ENCODE results near the gene CTDSP2. TPM values are rescaled to one million over a fixed set of nuclear protein-coding genes. Genes with fewer than 3 reads are reported as not detected.

The CTDSP2 gene
- polyA plus RNA-seq, 2 of the 4 experiments (the other 2 are of a cell fraction) = 31.3 to 87.7 TPM

DNA sequence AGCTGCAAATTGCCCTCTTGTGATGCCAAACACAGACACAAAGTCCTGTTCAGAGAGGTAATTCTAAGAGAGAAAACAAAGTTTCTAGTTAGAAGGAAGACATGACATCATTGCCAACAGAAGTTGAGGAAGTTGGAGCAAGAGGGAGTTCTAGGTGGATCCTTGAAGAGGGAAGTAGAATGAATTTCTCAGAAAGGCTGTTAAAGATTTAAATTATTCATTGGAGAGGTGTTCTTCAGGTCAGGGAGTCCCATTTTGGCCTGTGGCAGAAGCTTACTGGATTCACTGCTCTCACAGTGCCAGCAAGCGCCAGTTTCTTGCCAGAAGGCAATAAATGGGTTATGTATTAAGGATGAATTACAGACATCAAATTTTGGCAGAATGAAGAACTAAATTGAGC lies 48.6 kb downstream of the CTDSP2 start:
- Histone ChIP-seq H3K4me3 (no peak overlapping the region), H3K4me1 (peaks cover 11% of the 10 kb centered on the region; the same call in 2 of the 3 replicates), H3K27ac (no peak overlapping the region), H3K4me2 (no peak overlapping the region), H3K9me3 (no peaks in the 10 kb centered on the region)
- ChIA-PET POLR2A (interaction anchor here (1.2 kb wide), 1 partner anchor 31 kb away, joined by 3 read pairs; the partner anchor contains the start of gene CYP27B1), CTCF (interaction anchor here (0.7 to 1.9 kb wide), 5 partner anchors 15 to 108 kb away, joined by 3 to 6 read pairs (median 4); partner anchors contain the start of gene TSFM)
- TF ChIP-seq FOSB (CRISPR knock-in tag; IDR thresholded peaks at IDR 0.05) (no peak), ZNF302 (CRISPR knock-in tag; IDR thresholded peaks at IDR 0.05) (no peak), EHMT2 (IDR thresholded peaks at IDR 0.05; ENCODE audit: low read depth) (no peak), KDM1A (IDR thresholded peaks at IDR 0.05; ENCODE audit: low read depth) (no peak), NR3C1 (IDR thresholded peaks at IDR 0.05) (no peak), MYC (IDR thresholded peaks at IDR 0.05; ENCODE audit: borderline replicate concordance, low read length) (no peak), CHD4 (IDR thresholded peaks at IDR 0.05; ENCODE audit: borderline replicate concordance) (no peak), MAZ (IDR thresholded peaks at IDR 0.05; ENCODE audit: borderline replicate concordance, low read depth, low read length) (no peak), FOXS1 (CRISPR knock-in tag; IDR thresholded peaks at IDR 0.05) (no peak), POLR2A (IDR thresholded peaks at IDR 0.05; ENCODE audit: low read length) (no peak), FOSL2 (IDR thresholded peaks at IDR 0.05) (no peak), FOSL2 (CRISPR knock-in tag; IDR thresholded peaks at IDR 0.05) (no peak), CEBPB (IDR thresholded peaks at IDR 0.05) (no peak)
- TF ChIP-seq, protein P1, sequence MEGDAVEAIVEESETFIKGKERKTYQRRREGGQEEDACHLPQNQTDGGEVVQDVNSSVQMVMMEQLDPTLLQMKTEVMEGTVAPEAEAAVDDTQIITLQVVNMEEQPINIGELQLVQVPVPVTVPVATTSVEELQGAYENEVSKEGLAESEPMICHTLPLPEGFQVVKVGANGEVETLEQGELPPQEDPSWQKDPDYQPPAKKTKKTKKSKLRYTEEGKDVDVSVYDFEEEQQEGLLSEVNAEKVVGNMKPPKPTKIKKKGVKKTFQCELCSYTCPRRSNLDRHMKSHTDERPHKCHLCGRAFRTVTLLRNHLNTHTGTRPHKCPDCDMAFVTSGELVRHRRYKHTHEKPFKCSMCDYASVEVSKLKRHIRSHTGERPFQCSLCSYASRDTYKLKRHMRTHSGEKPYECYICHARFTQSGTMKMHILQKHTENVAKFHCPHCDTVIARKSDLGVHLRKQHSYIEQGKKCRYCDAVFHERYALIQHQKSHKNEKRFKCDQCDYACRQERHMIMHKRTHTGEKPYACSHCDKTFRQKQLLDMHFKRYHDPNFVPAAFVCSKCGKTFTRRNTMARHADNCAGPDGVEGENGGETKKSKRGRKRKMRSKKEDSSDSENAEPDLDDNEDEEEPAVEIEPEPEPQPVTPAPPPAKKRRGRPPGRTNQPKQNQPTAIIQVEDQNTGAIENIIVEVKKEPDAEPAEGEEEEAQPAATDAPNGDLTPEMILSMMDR (IDR thresholded peaks at IDR 0.05) = no peak
- TF ChIP-seq, protein P2, sequence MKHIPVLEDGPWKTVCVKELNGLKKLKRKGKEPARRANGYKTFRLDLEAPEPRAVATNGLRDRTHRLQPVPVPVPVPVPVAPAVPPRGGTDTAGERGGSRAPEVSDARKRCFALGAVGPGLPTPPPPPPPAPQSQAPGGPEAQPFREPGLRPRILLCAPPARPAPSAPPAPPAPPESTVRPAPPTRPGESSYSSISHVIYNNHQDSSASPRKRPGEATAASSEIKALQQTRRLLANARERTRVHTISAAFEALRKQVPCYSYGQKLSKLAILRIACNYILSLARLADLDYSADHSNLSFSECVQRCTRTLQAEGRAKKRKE (CRISPR knock-in tag; IDR thresholded peaks at IDR 0.05; ENCODE audit: low read depth) = no peak
- 91% methylated on average over 1 of the region's 1 CpG for WGBS (ENCODE audit: missing lambda C conversion rate)
- no peak for DNase-seq (ENCODE audit: low read depth in 1 of 2, low spot score in 1 of 2)
- no peak for FAIRE-seq
- no peak for ATAC-seq

DNA sequence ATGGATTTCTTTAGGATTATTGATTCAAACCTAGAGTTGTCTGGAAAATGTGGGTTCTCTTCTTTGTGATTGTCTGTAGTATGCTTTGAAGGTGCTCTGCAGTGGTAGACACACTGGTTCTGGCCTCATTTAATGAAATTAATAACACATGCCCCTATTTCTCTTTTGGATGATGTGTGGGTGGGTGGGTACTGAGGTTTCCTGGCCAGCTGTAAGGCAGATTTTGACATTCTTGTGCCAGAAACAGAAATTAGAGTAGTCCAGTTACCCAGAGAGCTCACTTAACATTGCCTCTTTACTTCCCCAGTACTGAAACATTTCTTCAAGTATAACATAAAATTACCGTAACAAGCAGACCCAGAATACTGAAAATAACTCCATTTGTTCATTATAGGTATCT lies 49.5 kb downstream of the CTDSP2 start:
- peaks cover 11% of the 10 kb centered on the region; the same call in 2 of the 3 replicates for H3K4me1 ChIP-seq
- H3K27ac ChIP-seq = no peak overlapping the region
- TF ChIP-seq ZC3H11A (IDR thresholded peaks at IDR 0.05) = no peak
- DNase-seq (ENCODE audit: low read depth in 1 of 2, low spot score in 1 of 2) = no peak
- FAIRE-seq = no peak
- no peak for ATAC-seq
- 96% methylated on average over 1 of the region's 1 CpG for WGBS (ENCODE audit: missing lambda C conversion rate)
- no peak overlapping the region for H3K4me3 ChIP-seq
- POLR2A ChIA-PET = no interaction called here
- H3K9me3 ChIP-seq = no peaks in the 10 kb centered on the region
- no peak overlapping the region for H3K4me2 ChIP-seq
- CTCF ChIA-PET = interaction anchor here (1.0 to 1.6 kb wide), 2 partner anchors 14 to 35 kb away, joined by 3 to 6 read pairs; partner anchors contain the start of gene TSFM

DNA sequence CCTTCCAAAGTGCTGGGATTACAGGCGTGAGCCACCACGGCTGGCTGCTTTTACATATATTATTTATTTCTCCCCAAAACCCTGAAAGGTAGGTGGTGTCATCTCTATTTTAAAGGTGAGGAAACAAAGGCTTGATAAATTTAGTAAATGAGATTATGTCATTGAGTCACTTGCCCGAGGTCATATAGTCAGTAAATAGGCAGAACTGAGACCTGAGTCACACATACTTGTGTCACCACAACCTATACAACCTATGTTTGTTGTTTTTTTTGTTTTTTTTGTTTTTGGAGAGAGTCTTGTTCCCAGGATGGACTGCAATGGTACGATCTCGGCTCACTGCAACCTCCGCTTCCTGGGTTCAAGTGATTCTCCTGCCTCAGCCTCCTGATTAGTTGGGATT lies 51.2 kb downstream of the CTDSP2 start:
- Histone ChIP-seq H3K9me3 (no peaks in the 10 kb centered on the region), H3K27ac (no peak overlapping the region), H3K4me2 (no peak overlapping the region), H3K4me3 (no peak overlapping the region), H3K4me1 (peaks cover 11% of the 10 kb centered on the region; the same call in 2 of the 3 replicates)
- DNase-seq (ENCODE audit: low read depth in 1 of 2, low spot score in 1 of 2) = no peak
- CTCF ChIA-PET = interaction anchor here (0.6 to 4.0 kb wide), 4 partner anchors 12 to 109 kb away, joined by 3 to 26 read pairs (median 3); partner anchors contain the start of genes AVIL and TSFM
- POLR2A ChIA-PET = no interaction called here
- TF ChIP-seq JUN (IDR thresholded peaks at IDR 0.05) = no peak
- TF ChIP-seq, protein P3, sequence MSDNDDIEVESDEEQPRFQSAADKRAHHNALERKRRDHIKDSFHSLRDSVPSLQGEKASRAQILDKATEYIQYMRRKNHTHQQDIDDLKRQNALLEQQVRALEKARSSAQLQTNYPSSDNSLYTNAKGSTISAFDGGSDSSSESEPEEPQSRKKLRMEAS (IDR thresholded peaks at IDR 0.05) = no peak
- no peak for TF ChIP-seq CBX8 (IDR thresholded peaks at IDR 0.05)
- no peak for ATAC-seq
- FAIRE-seq = no peak
- 86% methylated on average over 6 of the region's 6 CpGs for WGBS (ENCODE audit: missing lambda C conversion rate)

DNA sequence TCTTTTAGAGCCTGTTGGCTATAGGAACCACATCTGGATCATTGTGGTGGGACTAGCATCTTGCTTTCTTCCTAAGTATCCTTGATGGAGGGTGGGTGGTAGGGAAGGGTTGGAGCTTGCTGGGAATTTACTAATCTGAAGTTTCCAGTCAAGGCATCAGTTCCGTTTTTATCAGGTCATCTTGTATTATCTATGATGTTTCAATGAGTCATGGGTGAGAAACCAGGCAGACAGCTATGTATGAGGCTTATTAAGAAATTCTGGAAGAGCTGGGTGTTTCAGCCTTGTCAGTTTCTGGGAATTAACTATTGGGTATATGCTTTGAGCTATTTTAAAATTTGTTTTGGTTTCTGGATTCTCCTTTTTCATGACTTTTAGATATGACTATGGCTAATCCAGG lies 52.6 kb downstream of the CTDSP2 start:
- no peak overlapping the region for H3K4me3 ChIP-seq
- TF ChIP-seq GATA3 (IDR thresholded peaks at IDR 0.05; ENCODE audit: borderline replicate concordance) (no peak), FOSL2 (IDR thresholded peaks at IDR 0.05) (no peak), FOSL2 (CRISPR knock-in tag; IDR thresholded peaks at IDR 0.05) (peak; percentile 20; the same call in 1 of the 2 replicates)
- peaks cover 11% of the 10 kb centered on the region; the same call in 2 of the 3 replicates for H3K4me1 ChIP-seq
- peak overlapping the region; percentile 13 for H3K4me2 ChIP-seq
- POLR2A ChIA-PET = interaction anchor here (0.7 to 0.9 kb wide), 3 partner anchors 9 to 53 kb away, joined by 3 to 4 read pairs (median 4); partner anchors contain the start of gene CTDSP2
- DNase-seq (ENCODE audit: low read depth in 1 of 2, low spot score in 1 of 2) (no peak), FAIRE-seq (peak; percentile 36), ATAC-seq (peak; percentile 56 to 63; a peak in 4 of 6 replicates)
- WGBS (ENCODE audit: missing lambda C conversion rate) = 4% methylated on average over 1 of the region's 1 CpG
- no peaks in the 10 kb centered on the region for H3K9me3 ChIP-seq
- no peak overlapping the region for H3K27ac ChIP-seq
- CTCF ChIA-PET = interaction anchor here (1.0 to 4.0 kb wide), 9 partner anchors 9 to 112 kb away, joined by 3 to 31 read pairs (median 4); partner anchors contain the start of genes AVIL and TSFM
